WTC11 (cell line): ENCODE measurements around the gene ZNF436. TPM values are rescaled to one million over a fixed set of nuclear protein-coding genes. Genes with fewer than 3 reads are reported as not detected.
A peak's percentile ranks its signal among the peaks of the same experiment; 100 is the strongest.

Source experiments
- ATAC-seq: fragments of 200-7000 bp; cut with Tn5 transposase; 2 replicates; pipeline ENCODE4 v1.10.0; 2021; ENCODE audit warnings: mild to moderate bottlenecking, moderate library complexity
- CTCF ChIA-PET: fragments of 300-600 bp; sonication (Branson Sonifier 250); formaldehyde crosslinking; loops from one replicate; lab custom pipeline; 2021; ENCODE audit warnings: antibody characterized with exemption; lab: Charles Lee
- POLR2A ChIA-PET: fragments of 350-600 bp; sonication (Branson Sonifier 250); formaldehyde crosslinking; loops from one replicate; lab custom pipeline; 2021; ENCODE audit warnings: antibody characterized with exemption; lab: Charles Lee
- DNase-seq: peaks from one replicate; pipeline ENCODE4 v3.0.0; 2021; ENCODE audit warnings: low spot score
- H3K27ac Mint-ChIP-seq: 2 replicates; pipeline ENCODE4 v1.8.0; 2021; ENCODE audit warnings: mixed read lengths
- H3K27me3 Mint-ChIP-seq: 2 replicates; pipeline ENCODE4 v1.8.0; 2021; ENCODE audit warnings: low read depth, mild to moderate bottlenecking, moderate library complexity, mixed read lengths
- H3K36me3 Mint-ChIP-seq: 2 replicates; pipeline ENCODE4 v1.8.0; 2021; ENCODE audit warnings: mixed read lengths
- H3K4me1 Mint-ChIP-seq: 2 replicates; pipeline ENCODE4 v1.8.0; 2022; ENCODE audit warnings: mixed read lengths
- H3K4me3 Mint-ChIP-seq: 2 replicates; pipeline ENCODE4 v1.8.0; 2021; ENCODE audit warnings: mild to moderate bottlenecking, moderate library complexity, mixed read lengths
- H3K9me3 Mint-ChIP-seq: 2 replicates; pipeline ENCODE4 v1.8.0; 2021; ENCODE audit warnings: mixed read lengths
- ESRRA ChIP-seq: sonication (generic); formaldehyde crosslinking; IDR thresholded peaks from 2 replicates; pipeline ENCODE4 v1.8.1; 2022; ENCODE audit warnings: mild to moderate bottlenecking, missing genetic modification reagents, borderline replicate concordance
- FOXP1 ChIP-seq: sonication (generic); formaldehyde crosslinking; IDR thresholded peaks from 2 replicates; pipeline ENCODE4 v1.8.0; 2022; ENCODE audit warnings: missing genetic modification reagents, mild to moderate bottlenecking, moderate library complexity, borderline replicate concordance
- JAZF1 ChIP-seq: fragments of 250-450 bp; sonication (Bioruptor Pico); IDR thresholded peaks from 2 replicates; pipeline ENCODE4 v1.9.0; 2021; ENCODE audit warnings: moderate library complexity, mild to moderate bottlenecking, inconsistent platforms
- JUN ChIP-seq: sonication (generic); formaldehyde crosslinking; IDR thresholded peaks from 2 replicates; pipeline ENCODE4 v1.8.0; 2023; ENCODE audit warnings: mild to moderate bottlenecking, missing genetic modification reagents
- MXD4 ChIP-seq: fragments of 250-450 bp; sonication (Bioruptor Pico); IDR thresholded peaks from 2 replicates; pipeline ENCODE4 v1.8.0; 2021; ENCODE audit warnings: mild to moderate bottlenecking, moderate library complexity, borderline replicate concordance
- NFYB ChIP-seq: sonication (generic); formaldehyde crosslinking; conservative IDR thresholded peaks from 2 replicates; pipeline ENCODE4 v1.8.0; 2022; ENCODE audit warnings: low read depth, missing genetic modification reagents
- RORB ChIP-seq: fragments of 250-450 bp; sonication (Bioruptor Pico); IDR thresholded peaks from 2 replicates; pipeline ENCODE4 v1.9.0; 2021; ENCODE audit warnings: mild to moderate bottlenecking
- ZNF416 ChIP-seq: fragments of 250-450 bp; sonication (Bioruptor Pico); IDR thresholded peaks from 2 replicates; pipeline ENCODE4 v1.9.0; 2021; ENCODE audit warnings: mild to moderate bottlenecking, inconsistent platforms
- ZNF671 ChIP-seq: fragments of 250-450 bp; sonication (Bioruptor Pico); IDR thresholded peaks from 2 replicates; pipeline ENCODE4 v1.8.0; 2021; ENCODE audit warnings: mild to moderate bottlenecking
- total RNA-seq: library from RNA; stranded (reverse); gene quantifications from 3 replicates; pipeline ENCODE4 v1.2.3, GENCODE V29; 2021
- TF ChIP-seq, protein P1 (sequence below): fragments of 250-450 bp; sonication (Bioruptor Pico); IDR thresholded peaks from 2 replicates; pipeline ENCODE4 v1.9.0; 2021; ENCODE audit warnings: mild to moderate bottlenecking, borderline replicate concordance
- TF ChIP-seq, protein P2 (sequence below): sonication (generic); formaldehyde crosslinking; IDR thresholded peaks from 2 replicates; pipeline ENCODE4 v1.8.1; 2022; ENCODE audit warnings: mild to moderate bottlenecking, moderate library complexity, missing genetic modification reagents
- TF ChIP-seq, protein P3 (sequence below): sonication (generic); formaldehyde crosslinking; IDR thresholded peaks from 2 replicates; pipeline ENCODE4 v1.8.0; 2022; ENCODE audit warnings: mild to moderate bottlenecking, missing genetic modification reagents
- TF ChIP-seq, protein P4 (sequence below): sonication (generic); formaldehyde crosslinking; IDR thresholded peaks from 2 replicates; pipeline ENCODE4 v1.8.0; 2023; ENCODE audit warnings: missing genetic modification reagents
- TF ChIP-seq, protein P5 (sequence below): sonication (generic); formaldehyde crosslinking; IDR thresholded peaks from 2 replicates; pipeline ENCODE4 v1.8.0; 2022; ENCODE audit warnings: mild to moderate bottlenecking, missing genetic modification reagents
- TF ChIP-seq, protein P6 (sequence below): sonication (generic); formaldehyde crosslinking; IDR thresholded peaks from 2 replicates; pipeline ENCODE4 v1.8.1; 2023; ENCODE audit warnings: mild to moderate bottlenecking, missing genetic modification reagents
- TF ChIP-seq, protein P7 (sequence below): sonication (generic); formaldehyde crosslinking; conservative IDR thresholded peaks from 2 replicates; pipeline ENCODE4 v1.8.1; 2023; ENCODE audit warnings: mild to moderate bottlenecking, low read depth, missing genetic modification reagents, moderate library complexity

Gene ZNF436
- total RNA-seq, 1 experiment from 2014 or later = 1.3 TPM

DNA sequence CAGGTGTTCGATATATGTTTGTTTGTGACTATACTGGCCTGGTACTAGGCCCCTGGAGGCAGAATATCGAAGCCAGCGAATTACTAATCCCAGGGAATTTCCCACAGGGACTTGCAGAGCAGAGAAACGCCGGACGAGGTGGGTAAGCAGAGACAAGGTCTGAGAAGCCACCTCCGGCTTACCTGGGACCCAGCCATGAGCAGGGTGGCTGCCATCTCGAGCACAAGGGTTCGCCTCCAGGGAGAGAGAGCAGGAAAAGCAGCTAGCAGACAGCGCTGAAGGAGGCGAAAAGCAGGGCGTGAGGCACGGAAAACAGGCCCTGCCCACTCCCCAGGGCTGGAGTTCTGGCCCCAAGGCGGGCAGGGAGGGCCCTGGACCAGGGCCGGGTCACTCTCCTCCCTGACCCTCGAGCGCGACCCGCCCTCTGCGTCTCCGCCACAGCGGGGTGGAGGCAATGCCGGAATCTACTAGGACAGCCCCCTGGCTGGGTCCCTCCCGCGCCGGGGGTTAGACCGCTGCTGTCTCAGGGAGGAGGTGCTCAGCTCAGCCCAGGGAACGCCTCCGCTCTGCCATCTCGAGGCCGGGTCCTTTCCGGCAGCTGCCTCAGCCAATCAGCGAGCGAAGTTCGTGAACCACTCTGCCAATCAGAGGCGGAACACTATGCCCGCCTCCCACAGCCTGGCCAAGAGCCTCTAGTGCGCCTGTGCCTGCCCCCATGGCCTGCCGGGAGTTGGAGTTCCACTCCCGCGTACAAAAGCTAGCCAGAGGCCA is 1.7 kb downstream of the ZNF436 start (continued):
- TF ChIP-seq, protein P1, sequence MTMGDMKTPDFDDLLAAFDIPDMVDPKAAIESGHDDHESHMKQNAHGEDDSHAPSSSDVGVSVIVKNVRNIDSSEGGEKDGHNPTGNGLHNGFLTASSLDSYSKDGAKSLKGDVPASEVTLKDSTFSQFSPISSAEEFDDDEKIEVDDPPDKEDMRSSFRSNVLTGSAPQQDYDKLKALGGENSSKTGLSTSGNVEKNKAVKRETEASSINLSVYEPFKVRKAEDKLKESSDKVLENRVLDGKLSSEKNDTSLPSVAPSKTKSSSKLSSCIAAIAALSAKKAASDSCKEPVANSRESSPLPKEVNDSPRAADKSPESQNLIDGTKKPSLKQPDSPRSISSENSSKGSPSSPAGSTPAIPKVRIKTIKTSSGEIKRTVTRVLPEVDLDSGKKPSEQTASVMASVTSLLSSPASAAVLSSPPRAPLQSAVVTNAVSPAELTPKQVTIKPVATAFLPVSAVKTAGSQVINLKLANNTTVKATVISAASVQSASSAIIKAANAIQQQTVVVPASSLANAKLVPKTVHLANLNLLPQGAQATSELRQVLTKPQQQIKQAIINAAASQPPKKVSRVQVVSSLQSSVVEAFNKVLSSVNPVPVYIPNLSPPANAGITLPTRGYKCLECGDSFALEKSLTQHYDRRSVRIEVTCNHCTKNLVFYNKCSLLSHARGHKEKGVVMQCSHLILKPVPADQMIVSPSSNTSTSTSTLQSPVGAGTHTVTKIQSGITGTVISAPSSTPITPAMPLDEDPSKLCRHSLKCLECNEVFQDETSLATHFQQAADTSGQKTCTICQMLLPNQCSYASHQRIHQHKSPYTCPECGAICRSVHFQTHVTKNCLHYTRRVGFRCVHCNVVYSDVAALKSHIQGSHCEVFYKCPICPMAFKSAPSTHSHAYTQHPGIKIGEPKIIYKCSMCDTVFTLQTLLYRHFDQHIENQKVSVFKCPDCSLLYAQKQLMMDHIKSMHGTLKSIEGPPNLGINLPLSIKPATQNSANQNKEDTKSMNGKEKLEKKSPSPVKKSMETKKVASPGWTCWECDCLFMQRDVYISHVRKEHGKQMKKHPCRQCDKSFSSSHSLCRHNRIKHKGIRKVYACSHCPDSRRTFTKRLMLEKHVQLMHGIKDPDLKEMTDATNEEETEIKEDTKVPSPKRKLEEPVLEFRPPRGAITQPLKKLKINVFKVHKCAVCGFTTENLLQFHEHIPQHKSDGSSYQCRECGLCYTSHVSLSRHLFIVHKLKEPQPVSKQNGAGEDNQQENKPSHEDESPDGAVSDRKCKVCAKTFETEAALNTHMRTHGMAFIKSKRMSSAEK = no peak
- TF ChIP-seq JUN = no peak
- TF ChIP-seq, protein P2, sequence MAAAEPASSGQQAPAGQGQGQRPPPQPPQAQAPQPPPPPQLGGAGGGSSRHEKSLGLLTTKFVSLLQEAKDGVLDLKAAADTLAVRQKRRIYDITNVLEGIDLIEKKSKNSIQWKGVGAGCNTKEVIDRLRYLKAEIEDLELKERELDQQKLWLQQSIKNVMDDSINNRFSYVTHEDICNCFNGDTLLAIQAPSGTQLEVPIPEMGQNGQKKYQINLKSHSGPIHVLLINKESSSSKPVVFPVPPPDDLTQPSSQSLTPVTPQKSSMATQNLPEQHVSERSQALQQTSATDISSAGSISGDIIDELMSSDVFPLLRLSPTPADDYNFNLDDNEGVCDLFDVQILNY (CRISPR knock-in tag) = peak; percentile 37; the same call in 1 of the 2 replicates
- TF ChIP-seq, protein P3, sequence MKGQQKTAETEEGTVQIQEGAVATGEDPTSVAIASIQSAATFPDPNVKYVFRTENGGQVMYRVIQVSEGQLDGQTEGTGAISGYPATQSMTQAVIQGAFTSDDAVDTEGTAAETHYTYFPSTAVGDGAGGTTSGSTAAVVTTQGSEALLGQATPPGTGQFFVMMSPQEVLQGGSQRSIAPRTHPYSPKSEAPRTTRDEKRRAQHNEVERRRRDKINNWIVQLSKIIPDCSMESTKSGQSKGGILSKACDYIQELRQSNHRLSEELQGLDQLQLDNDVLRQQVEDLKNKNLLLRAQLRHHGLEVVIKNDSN = 0 out of 2 replicates have a peak, but pooled peaks have one; percentile 8
- peak; percentile 92 for TF ChIP-seq NFYB
- TF ChIP-seq, all 79 proteins: peak for 6

DNA sequence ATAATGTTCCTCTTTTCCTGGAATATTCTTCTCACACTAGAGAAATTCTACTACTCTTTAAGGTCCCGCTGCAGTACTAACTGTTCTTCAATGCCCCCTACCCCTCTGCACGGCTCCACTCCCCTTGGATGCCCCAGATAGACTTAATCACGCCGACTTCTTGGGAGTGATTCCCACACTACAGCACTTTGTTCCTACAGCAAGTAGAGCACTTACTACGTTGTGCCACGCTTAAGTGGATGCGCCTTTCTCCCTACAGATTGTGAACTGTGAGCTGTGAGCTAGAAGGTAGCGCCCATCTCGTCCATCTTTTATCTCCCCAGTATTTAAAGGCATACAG is 2.2 kb downstream of the ZNF436 start:
- H3K4me1 Mint-ChIP-seq = peaks cover 30% of the 10 kb centered on the region
- H3K4me3 Mint-ChIP-seq = peak overlapping the region; percentile 92
- peaks cover 26% of the 10 kb centered on the region for H3K9me3 Mint-ChIP-seq
- ATAC-seq (no peak), DNase-seq (no peak)
- peaks cover 55% of the 10 kb centered on the region for H3K27me3 Mint-ChIP-seq
- peaks cover 27% of the 10 kb centered on the region for H3K36me3 Mint-ChIP-seq
- ChIA-PET CTCF (interaction anchor here (1.3 to 4.8 kb wide), 5 partner anchors 10 to 172 kb away, joined by 4 to 48 read pairs (median 10); partner anchors contain the start of gene HNRNPR), POLR2A (interaction anchor here (1.9 kb wide), 1 partner anchor 23 kb away, joined by 22 read pairs; the partner anchor contains the start of gene HNRNPR)
- no peak overlapping the region for H3K27ac Mint-ChIP-seq
- TF ChIP-seq, protein P4, sequence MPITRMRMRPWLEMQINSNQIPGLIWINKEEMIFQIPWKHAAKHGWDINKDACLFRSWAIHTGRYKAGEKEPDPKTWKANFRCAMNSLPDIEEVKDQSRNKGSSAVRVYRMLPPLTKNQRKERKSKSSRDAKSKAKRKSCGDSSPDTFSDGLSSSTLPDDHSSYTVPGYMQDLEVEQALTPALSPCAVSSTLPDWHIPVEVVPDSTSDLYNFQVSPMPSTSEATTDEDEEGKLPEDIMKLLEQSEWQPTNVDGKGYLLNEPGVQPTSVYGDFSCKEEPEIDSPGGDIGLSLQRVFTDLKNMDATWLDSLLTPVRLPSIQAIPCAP = no peak
- TF ChIP-seq, protein P5, sequence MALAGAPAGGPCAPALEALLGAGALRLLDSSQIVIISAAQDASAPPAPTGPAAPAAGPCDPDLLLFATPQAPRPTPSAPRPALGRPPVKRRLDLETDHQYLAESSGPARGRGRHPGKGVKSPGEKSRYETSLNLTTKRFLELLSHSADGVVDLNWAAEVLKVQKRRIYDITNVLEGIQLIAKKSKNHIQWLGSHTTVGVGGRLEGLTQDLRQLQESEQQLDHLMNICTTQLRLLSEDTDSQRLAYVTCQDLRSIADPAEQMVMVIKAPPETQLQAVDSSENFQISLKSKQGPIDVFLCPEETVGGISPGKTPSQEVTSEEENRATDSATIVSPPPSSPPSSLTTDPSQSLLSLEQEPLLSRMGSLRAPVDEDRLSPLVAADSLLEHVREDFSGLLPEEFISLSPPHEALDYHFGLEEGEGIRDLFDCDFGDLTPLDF (CRISPR knock-in tag) = no peak
- no peak for TF ChIP-seq ESRRA (CRISPR knock-in tag)

DNA sequence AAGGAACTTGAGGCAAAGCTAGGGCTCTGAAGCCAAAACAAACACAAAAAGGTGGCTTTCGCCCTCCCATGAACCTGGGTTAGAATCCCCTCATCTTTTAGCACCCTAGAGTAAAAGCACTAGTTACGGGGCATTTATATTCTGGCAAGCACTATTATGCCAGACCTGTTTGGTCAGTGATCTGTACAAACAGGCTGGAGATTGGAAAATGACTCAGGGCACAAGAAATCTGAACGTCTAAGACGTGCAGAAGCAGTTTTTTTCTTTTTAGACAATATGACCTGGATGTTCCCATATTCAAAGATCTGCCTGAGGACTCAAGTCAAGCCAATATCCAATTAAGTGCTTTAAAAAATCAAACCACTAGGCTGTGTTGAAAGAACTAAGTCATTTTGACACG is 3.0 kb downstream of the ZNF436 start:
- peaks cover 64% of the 10 kb centered on the region for H3K27me3 Mint-ChIP-seq
- no peak overlapping the region for H3K27ac Mint-ChIP-seq
- ATAC-seq = no peak
- H3K4me3 Mint-ChIP-seq = peak overlapping the region; percentile 18; the same call in 1 of the 2 replicates
- H3K36me3 Mint-ChIP-seq = peaks cover 35% of the 10 kb centered on the region
- H3K9me3 Mint-ChIP-seq = peaks cover 34% of the 10 kb centered on the region
- ChIA-PET POLR2A (no interaction called here), CTCF (no interaction called here)
- no peak for DNase-seq
- H3K4me1 Mint-ChIP-seq = peaks cover 21% of the 10 kb centered on the region
- TF ChIP-seq ZNF671 (CRISPR knock-in tag) (no peak), JAZF1 (no peak), MXD4 (CRISPR knock-in tag) (no peak), ZNF416 (CRISPR knock-in tag) (no peak), FOXP1 (CRISPR knock-in tag) (no peak), RORB (no peak)
- TF ChIP-seq, protein P6, sequence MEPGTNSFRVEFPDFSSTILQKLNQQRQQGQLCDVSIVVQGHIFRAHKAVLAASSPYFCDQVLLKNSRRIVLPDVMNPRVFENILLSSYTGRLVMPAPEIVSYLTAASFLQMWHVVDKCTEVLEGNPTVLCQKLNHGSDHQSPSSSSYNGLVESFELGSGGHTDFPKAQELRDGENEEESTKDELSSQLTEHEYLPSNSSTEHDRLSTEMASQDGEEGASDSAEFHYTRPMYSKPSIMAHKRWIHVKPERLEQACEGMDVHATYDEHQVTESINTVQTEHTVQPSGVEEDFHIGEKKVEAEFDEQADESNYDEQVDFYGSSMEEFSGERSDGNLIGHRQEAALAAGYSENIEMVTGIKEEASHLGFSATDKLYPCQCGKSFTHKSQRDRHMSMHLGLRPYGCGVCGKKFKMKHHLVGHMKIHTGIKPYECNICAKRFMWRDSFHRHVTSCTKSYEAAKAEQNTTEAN (CRISPR knock-in tag) = no peak
- TF ChIP-seq, protein P7, sequence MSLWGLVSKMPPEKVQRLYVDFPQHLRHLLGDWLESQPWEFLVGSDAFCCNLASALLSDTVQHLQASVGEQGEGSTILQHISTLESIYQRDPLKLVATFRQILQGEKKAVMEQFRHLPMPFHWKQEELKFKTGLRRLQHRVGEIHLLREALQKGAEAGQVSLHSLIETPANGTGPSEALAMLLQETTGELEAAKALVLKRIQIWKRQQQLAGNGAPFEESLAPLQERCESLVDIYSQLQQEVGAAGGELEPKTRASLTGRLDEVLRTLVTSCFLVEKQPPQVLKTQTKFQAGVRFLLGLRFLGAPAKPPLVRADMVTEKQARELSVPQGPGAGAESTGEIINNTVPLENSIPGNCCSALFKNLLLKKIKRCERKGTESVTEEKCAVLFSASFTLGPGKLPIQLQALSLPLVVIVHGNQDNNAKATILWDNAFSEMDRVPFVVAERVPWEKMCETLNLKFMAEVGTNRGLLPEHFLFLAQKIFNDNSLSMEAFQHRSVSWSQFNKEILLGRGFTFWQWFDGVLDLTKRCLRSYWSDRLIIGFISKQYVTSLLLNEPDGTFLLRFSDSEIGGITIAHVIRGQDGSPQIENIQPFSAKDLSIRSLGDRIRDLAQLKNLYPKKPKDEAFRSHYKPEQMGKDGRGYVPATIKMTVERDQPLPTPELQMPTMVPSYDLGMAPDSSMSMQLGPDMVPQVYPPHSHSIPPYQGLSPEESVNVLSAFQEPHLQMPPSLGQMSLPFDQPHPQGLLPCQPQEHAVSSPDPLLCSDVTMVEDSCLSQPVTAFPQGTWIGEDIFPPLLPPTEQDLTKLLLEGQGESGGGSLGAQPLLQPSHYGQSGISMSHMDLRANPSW = no peak
- TF ChIP-seq, protein P5 (CRISPR knock-in tag) = no peak
